ENCODE measurements around the gene FTCDNL1.

Gene FTCDNL1

GRCh38 chr2:199778655-199779054 lies 72.3 kb downstream of the FTCDNL1 start:
- no peak for DNase-seq

GRCh38 chr2:199777916-199778315 lies 73.1 kb downstream of the FTCDNL1 start:
- DNase-seq: no peak

GRCh38 chr2:199777315-199777714 lies 73.7 kb downstream of the FTCDNL1 start:
- no peak for DNase-seq

- DNase-seq: no peak
Observed at GRCh38 chr2:199775267-199775666, 75.7 kb downstream of the FTCDNL1 start.

GRCh38 chr2:199772035-199772976 lies 78.7 kb downstream of the FTCDNL1 start:
- no peak for DNase-seq

GRCh38 chr2:199770716-199771115 lies 80.3 kb downstream of the FTCDNL1 start:
- DNase-seq: no peak

- DNase-seq: no peak
Observed at GRCh38 chr2:199765646-199766045, 85.3 kb downstream of the FTCDNL1 start.

- DNase-seq: no peak
Observed at GRCh38 chr2:199764273-199764800, 86.7 kb downstream of the FTCDNL1 start.

GRCh38 chr2:199762963-199763362 lies 88.0 kb downstream of the FTCDNL1 start:
- DNase-seq: no peak

GRCh38 chr2:199760574-199760973 lies 90.4 kb downstream of the FTCDNL1 start:
- DNase-seq: no peak

GRCh38 chr2:199757233-199757870 lies 93.6 kb downstream of the FTCDNL1 start:
- DNase-seq: no peak

- no peak for DNase-seq
Observed at GRCh38 chr2:199756743-199757142, 94.2 kb downstream of the FTCDNL1 start.

- no peak for DNase-seq
Observed at GRCh38 chr2:199756211-199756610, 94.8 kb downstream of the FTCDNL1 start.

GRCh38 chr2:199754766-199755165 lies 96.2 kb downstream of the FTCDNL1 start:
- DNase-seq: no peak

- DNase-seq: no peak
Observed at GRCh38 chr2:199751492-199752120, 99.4 kb downstream of the FTCDNL1 start.

GRCh38 chr2:199749571-199749970 lies 101.4 kb downstream of the FTCDNL1 start:
- DNase-seq: no peak

GRCh38 chr2:199744724-199745123 lies 106.3 kb downstream of the FTCDNL1 start:
- DNase-seq: no peak

GRCh38 chr2:199744260-199744659 lies 106.7 kb downstream of the FTCDNL1 start:
- no peak for DNase-seq

- no peak for DNase-seq
Observed at GRCh38 chr2:199743415-199744120, 107.4 kb downstream of the FTCDNL1 start.

- no peak for DNase-seq
Observed at GRCh38 chr2:199742884-199743283, 108.1 kb downstream of the FTCDNL1 start.

GRCh38 chr2:199740111-199740428 lies 110.9 kb downstream of the FTCDNL1 start:
- no peak for DNase-seq

GRCh38 chr2:199739413-199740110 lies 111.4 kb downstream of the FTCDNL1 start:
- peak; percentile 65 for DNase-seq

All from activated naive CD4-positive, alpha-beta T cell treated with Interleukin-2 at 50 U/mL for 16 hours (primary cell).